Astrocyte (in vitro differentiated cells and primary cell): ENCODE data around the gene SRBD1. TPM values are rescaled to one million over a fixed set of nuclear protein-coding genes. Genes with fewer than 3 reads are reported as not detected.

Experiments
- DNase-seq: peaks from one replicate; pipeline ENCODE4 v3.0.0-alpha.2; 2010; ENCODE audit warnings: low read depth
- FAIRE-seq: peaks from 2 replicates; lab custom pipeline; 2011; peaks lifted over from hg19 to GRCh38; lab: Jason Lieb, UNC
- H2AFZ ChIP-seq: 2 replicates; pipeline ENCODE4 v1.6.0; 2012; ENCODE audit warnings: low read depth, low read length, inconsistent platforms
- H3K27ac ChIP-seq: 2 replicates; pipeline ENCODE4 v1.5.1; 2011; ENCODE audit warnings: low read depth, low read length, inconsistent platforms
- H3K27me3 ChIP-seq: 2 replicates; pipeline ENCODE4 v1.6.0; 2011; ENCODE audit warnings: low read length, inconsistent platforms; ENCODE audit not compliant: insufficient read depth
- H3K36me3 ChIP-seq: 2 replicates; pipeline ENCODE4 v1.5.1; 2011; ENCODE audit warnings: low read length, inconsistent platforms; ENCODE audit not compliant: insufficient read depth
- H3K4me1 ChIP-seq: 2 replicates; pipeline ENCODE4 v1.5.1; 2011; ENCODE audit warnings: low read length, inconsistent platforms; ENCODE audit not compliant: insufficient read depth
- H3K4me2 ChIP-seq: 2 replicates; pipeline ENCODE4 v1.6.0; 2012; ENCODE audit warnings: low read length, inconsistent platforms
- H3K4me3 ChIP-seq: 2 replicates; pipeline ENCODE4 v1.5.1; 2011; ENCODE audit warnings: low read depth, mild to moderate bottlenecking, low read length, inconsistent platforms; ENCODE audit not compliant: insufficient read depth
- H3K79me2 ChIP-seq: 2 replicates; pipeline ENCODE4 v1.6.0; 2012; ENCODE audit warnings: mild to moderate bottlenecking, low read length, inconsistent platforms; ENCODE audit not compliant: insufficient read depth
- H3K9ac ChIP-seq: 2 replicates; pipeline ENCODE4 v1.6.0; 2012; ENCODE audit warnings: mild to moderate bottlenecking, low read length, inconsistent platforms
- H3K9me3 ChIP-seq: 2 replicates; pipeline ENCODE4 v1.5.1; 2012; ENCODE audit warnings: low read depth, mild to moderate bottlenecking, low read length, inconsistent platforms; ENCODE audit not compliant: insufficient read depth
- H4K20me1 ChIP-seq: 2 replicates; pipeline ENCODE4 v1.6.0; 2012; ENCODE audit warnings: low read length, inconsistent platforms; ENCODE audit not compliant: insufficient read depth
- H3K27ac Mint-ChIP-seq: one replicate; pipeline ENCODE4 v1.8.0; 2021; ENCODE audit warnings: mild to moderate bottlenecking, mixed read lengths; ENCODE audit not compliant: unreplicated experiment
- H3K27me3 Mint-ChIP-seq: one replicate; pipeline ENCODE4 v1.8.0; 2021; ENCODE audit warnings: low read depth, mixed read lengths; ENCODE audit not compliant: unreplicated experiment
- H3K36me3 Mint-ChIP-seq: one replicate; pipeline ENCODE4 v1.8.0; 2021; ENCODE audit warnings: low read depth, mixed read lengths; ENCODE audit not compliant: unreplicated experiment
- H3K4me1 Mint-ChIP-seq: one replicate; pipeline ENCODE4 v1.8.0; 2021; ENCODE audit warnings: low read depth, mixed read lengths; ENCODE audit not compliant: unreplicated experiment
- H3K4me3 Mint-ChIP-seq: one replicate; pipeline ENCODE4 v1.8.0; 2021; ENCODE audit warnings: mild to moderate bottlenecking, moderate library complexity, mixed read lengths; ENCODE audit not compliant: unreplicated experiment
- H3K9me3 Mint-ChIP-seq: one replicate; pipeline ENCODE4 v1.8.0; 2021; ENCODE audit warnings: mild to moderate bottlenecking, mixed read lengths; ENCODE audit not compliant: unreplicated experiment
- EZH2 ChIP-seq: IDR thresholded peaks from 2 replicates; pipeline ENCODE4 v1.6.1; 2012; ENCODE audit warnings: mild to moderate bottlenecking, low read length, inconsistent platforms; ENCODE audit not compliant: insufficient read depth
- total RNA-seq: library from RNA; stranded (reverse); gene quantifications from 2 replicates; pipeline ENCODE4 v1.2.1, GENCODE V29; 2021
- TF ChIP-seq, protein P1 (sequence below): IDR thresholded peaks from 2 replicates; pipeline ENCODE4 v1.5.1; 2011; ENCODE audit warnings: low read depth, mild to moderate bottlenecking, inconsistent platforms, low read length, moderate library complexity; ENCODE audit not compliant: insufficient read depth

The SRBD1 gene
- total RNA-seq, 1 donor from 2014 or later, result 9.3 TPM

DNA sequence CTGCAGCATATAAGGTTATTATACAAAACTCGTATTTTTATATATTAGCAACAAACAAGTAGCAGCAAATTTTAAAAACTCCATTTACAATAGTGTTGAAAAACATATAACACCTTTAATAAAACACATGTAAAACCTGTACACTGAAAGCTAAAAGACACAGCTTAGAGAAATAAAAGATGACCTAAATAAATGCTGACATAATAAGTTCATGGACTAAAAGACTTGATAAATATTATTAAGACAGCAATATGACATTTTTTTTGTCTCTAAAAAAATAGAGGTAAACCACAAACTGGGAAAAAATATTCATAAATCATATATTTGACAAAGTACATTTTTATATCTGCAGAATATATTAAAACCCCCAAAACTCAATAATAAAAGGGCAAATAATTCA lies 201.4 kb downstream of the SRBD1 start:
- no peaks in the 10 kb centered on the region for H4K20me1 ChIP-seq
- H3K27ac Mint-ChIP-seq, result no peak overlapping the region
- DNase-seq (no peak), FAIRE-seq (no peak)
- no peaks in the 10 kb centered on the region for H3K4me1 ChIP-seq
- no peaks in the 10 kb centered on the region for H3K9me3 Mint-ChIP-seq
- H3K36me3 ChIP-seq, result no peaks in the 10 kb centered on the region
- TF ChIP-seq, protein P1, sequence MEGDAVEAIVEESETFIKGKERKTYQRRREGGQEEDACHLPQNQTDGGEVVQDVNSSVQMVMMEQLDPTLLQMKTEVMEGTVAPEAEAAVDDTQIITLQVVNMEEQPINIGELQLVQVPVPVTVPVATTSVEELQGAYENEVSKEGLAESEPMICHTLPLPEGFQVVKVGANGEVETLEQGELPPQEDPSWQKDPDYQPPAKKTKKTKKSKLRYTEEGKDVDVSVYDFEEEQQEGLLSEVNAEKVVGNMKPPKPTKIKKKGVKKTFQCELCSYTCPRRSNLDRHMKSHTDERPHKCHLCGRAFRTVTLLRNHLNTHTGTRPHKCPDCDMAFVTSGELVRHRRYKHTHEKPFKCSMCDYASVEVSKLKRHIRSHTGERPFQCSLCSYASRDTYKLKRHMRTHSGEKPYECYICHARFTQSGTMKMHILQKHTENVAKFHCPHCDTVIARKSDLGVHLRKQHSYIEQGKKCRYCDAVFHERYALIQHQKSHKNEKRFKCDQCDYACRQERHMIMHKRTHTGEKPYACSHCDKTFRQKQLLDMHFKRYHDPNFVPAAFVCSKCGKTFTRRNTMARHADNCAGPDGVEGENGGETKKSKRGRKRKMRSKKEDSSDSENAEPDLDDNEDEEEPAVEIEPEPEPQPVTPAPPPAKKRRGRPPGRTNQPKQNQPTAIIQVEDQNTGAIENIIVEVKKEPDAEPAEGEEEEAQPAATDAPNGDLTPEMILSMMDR, result no peak
- TF ChIP-seq EZH2, result no peak
- peaks cover 6% of the 10 kb centered on the region for H3K4me1 Mint-ChIP-seq
- no peak overlapping the region for H3K27ac ChIP-seq
- no peak overlapping the region for H2AFZ ChIP-seq
- no peak overlapping the region for H3K4me2 ChIP-seq
- H3K9ac ChIP-seq, result no peak overlapping the region
- no peaks in the 10 kb centered on the region for H3K27me3 ChIP-seq
- H3K4me3 Mint-ChIP-seq, result no peak overlapping the region
- H3K9me3 ChIP-seq, result no peaks in the 10 kb centered on the region
- H3K79me2 ChIP-seq, result no peaks in the 10 kb centered on the region
- no peaks in the 10 kb centered on the region for H3K27me3 Mint-ChIP-seq
- no peak overlapping the region for H3K4me3 ChIP-seq
- H3K36me3 Mint-ChIP-seq, result no peaks in the 10 kb centered on the region

DNA sequence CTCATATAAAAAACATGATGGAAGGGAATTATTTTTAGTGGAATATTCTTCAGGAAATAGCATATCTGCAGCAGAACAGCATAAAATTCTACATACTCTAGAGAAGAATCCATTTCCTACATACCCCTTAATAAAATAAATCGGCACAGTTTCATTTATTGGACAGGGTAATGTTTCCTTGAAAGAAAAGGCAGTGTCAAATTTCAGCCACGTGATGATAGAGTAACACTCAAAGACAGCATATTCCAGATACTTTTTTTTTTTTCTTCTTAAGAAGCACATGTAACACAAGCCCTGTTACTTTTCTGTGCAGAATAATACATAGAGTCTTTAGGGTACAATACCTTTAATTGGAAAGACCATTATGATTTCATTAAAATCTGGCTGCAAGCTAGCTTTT lies 204.4 kb downstream of the SRBD1 start:
- H3K4me3 ChIP-seq, result no peak overlapping the region
- no peak for FAIRE-seq
- TF ChIP-seq EZH2, result no peak
- TF ChIP-seq, protein P1, result no peak

DNA sequence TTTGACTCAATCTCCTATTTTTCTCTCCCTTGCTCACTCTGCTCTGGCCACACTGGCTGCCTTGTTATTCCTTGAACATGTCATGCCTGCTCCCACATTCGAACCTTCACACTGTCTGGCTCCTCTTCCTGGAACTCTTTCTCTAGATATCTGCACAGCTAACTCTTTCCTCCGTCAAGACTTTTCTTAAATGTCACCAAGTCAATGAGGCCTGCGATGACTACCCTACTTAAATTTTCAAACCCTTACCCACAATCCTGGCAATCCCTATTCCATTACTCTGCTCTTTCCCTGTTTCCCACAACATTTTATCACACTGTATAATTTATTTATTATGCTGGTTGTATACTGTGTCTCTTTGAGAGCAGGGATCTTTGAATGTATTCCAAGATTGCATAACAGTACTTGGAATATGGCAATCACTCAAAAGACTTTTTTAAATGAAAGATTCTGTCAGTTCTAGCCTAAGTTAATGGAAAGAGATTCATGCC lies 206.2 kb downstream of the SRBD1 start:
- Histone ChIP-seq H3K4me1 (no peaks in the 10 kb centered on the region), H3K4me2 (no peak overlapping the region), H3K79me2 (no peaks in the 10 kb centered on the region), H3K36me3 (no peaks in the 10 kb centered on the region), H3K9me3 (no peaks in the 10 kb centered on the region), H3K4me3 (no peak overlapping the region), H2AFZ (no peak overlapping the region), H3K27ac (no peak overlapping the region), H4K20me1 (no peaks in the 10 kb centered on the region), H3K27me3 (no peaks in the 10 kb centered on the region), H3K9ac (no peak overlapping the region)
- Mint-ChIP-seq H3K36me3 (no peaks in the 10 kb centered on the region), H3K27me3 (no peaks in the 10 kb centered on the region), H3K9me3 (no peaks in the 10 kb centered on the region), H3K4me3 (no peak overlapping the region), H3K27ac (no peak overlapping the region), H3K4me1 (peaks cover 6% of the 10 kb centered on the region)
- FAIRE-seq (no peak), DNase-seq (peak; percentile 57)
- TF ChIP-seq EZH2, result no peak
- TF ChIP-seq, protein P1, result no peak

More for the DNA sequence above, 204.4 kb downstream of the SRBD1 start:
- Mint-ChIP-seq H3K4me1 (peaks cover 6% of the 10 kb centered on the region), H3K9me3 (no peaks in the 10 kb centered on the region), H3K4me3 (no peak overlapping the region), H3K36me3 (no peaks in the 10 kb centered on the region), H3K27me3 (no peaks in the 10 kb centered on the region), H3K27ac (no peak overlapping the region)
- H3K36me3 ChIP-seq, result no peaks in the 10 kb centered on the region
- no peak overlapping the region for H3K9ac ChIP-seq
- no peaks in the 10 kb centered on the region for H3K9me3 ChIP-seq
- no peaks in the 10 kb centered on the region for H3K27me3 ChIP-seq
- DNase-seq, result no peak
- H3K4me1 ChIP-seq, result no peaks in the 10 kb centered on the region
- H3K4me2 ChIP-seq, result no peak overlapping the region
- H3K27ac ChIP-seq, result no peak overlapping the region
- no peaks in the 10 kb centered on the region for H3K79me2 ChIP-seq
- no peak overlapping the region for H2AFZ ChIP-seq
- no peaks in the 10 kb centered on the region for H4K20me1 ChIP-seq
